Spleen (tissue), 7 donors: ENCODE results near the gene TOR4A.

ENCODE experiments used
- POLR2A ChIP-seq, 3 donors: fragments of 450-650 bp; IDR thresholded peaks; one replicate each; pipeline ENCODE4 v1.5.1; 2017; ENCODE audit warnings: antibody characterized with exemption in 3 of 3, mild to moderate bottlenecking in 1 of 3
- POLR2AphosphoS5 ChIP-seq, 3 donors: sonication (generic); formaldehyde crosslinking; IDR thresholded peaks; one replicate each; pipeline ENCODE4 v1.5.1; 2017; ENCODE audit warnings: antibody characterized with exemption in 3 of 3
- TF ChIP-seq, protein P1 (sequence below), 11 experiments: fragments of 200-600 bp in 7 of 11; fragments of 450-650 bp in 4 of 11; sonication (generic) in 4 of 11; IDR thresholded peaks in 8 of 11; conservative IDR thresholded peaks in 3 of 11; 1 replicate in 7 of 11; 2 replicates in 4 of 11; pipeline versions ENCODE4 v1.4.0 to v1.8.0; 2016 to 2021; ENCODE audit warnings: antibody characterized with exemption in 11 of 11, inconsistent platforms in 4 of 11, mild to moderate bottlenecking in 1 of 11
- donor health status: DM: no; HTN: no; CAD: no; lungs with moderate emphysema.
- donor health status: DM: no; HTN: no; CAD: no.
- donor health status: DM: no; HTN: no; CAD: no.

GRCh38 chr9:137279741-137280473 lies 2.4 kb downstream of the TOR4A start:
- TF ChIP-seq, protein P1, sequence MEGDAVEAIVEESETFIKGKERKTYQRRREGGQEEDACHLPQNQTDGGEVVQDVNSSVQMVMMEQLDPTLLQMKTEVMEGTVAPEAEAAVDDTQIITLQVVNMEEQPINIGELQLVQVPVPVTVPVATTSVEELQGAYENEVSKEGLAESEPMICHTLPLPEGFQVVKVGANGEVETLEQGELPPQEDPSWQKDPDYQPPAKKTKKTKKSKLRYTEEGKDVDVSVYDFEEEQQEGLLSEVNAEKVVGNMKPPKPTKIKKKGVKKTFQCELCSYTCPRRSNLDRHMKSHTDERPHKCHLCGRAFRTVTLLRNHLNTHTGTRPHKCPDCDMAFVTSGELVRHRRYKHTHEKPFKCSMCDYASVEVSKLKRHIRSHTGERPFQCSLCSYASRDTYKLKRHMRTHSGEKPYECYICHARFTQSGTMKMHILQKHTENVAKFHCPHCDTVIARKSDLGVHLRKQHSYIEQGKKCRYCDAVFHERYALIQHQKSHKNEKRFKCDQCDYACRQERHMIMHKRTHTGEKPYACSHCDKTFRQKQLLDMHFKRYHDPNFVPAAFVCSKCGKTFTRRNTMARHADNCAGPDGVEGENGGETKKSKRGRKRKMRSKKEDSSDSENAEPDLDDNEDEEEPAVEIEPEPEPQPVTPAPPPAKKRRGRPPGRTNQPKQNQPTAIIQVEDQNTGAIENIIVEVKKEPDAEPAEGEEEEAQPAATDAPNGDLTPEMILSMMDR (IDR thresholded peaks at IDR 0.05 in 8 of 11, conservative IDR thresholded peaks at IDR 0.05 in 3 of 11) = no peak
- TF ChIP-seq POLR2AphosphoS5 (IDR thresholded peaks at IDR 0.05) (peak in 1 of 3 donors; percentile 51), POLR2A (IDR thresholded peaks at IDR 0.05) (no peak)
